Neuronal stem cell (in vitro differentiated cells): ENCODE data around the gene SORCS2.

Source experiments
- DNase-seq: peaks from one replicate; pipeline ENCODE4 v3.0.0-alpha.2; 2013; ENCODE audit warnings: low spot score
- H2AFZ ChIP-seq: one replicate; pipeline ENCODE4 v1.6.1; 2013; ENCODE audit warnings: mild to moderate bottlenecking, low read length, inconsistent platforms
- H2AK5ac ChIP-seq: 2 replicates; pipeline ENCODE4 v1.6.1; 2013; ENCODE audit warnings: low read depth, mild to moderate bottlenecking, inconsistent platforms, low read length, moderate library complexity, mixed read lengths
- H2BK120ac ChIP-seq: 2 replicates; pipeline ENCODE4 v1.6.1; 2013; ENCODE audit warnings: low read depth, mild to moderate bottlenecking, inconsistent platforms, low read length, moderate library complexity, mixed read lengths
- H2BK12ac ChIP-seq: one replicate; pipeline ENCODE4 v1.6.1; 2013; ENCODE audit warnings: low read length, inconsistent platforms
- H2BK15ac ChIP-seq: 2 replicates; pipeline ENCODE4 v1.6.1; 2013; ENCODE audit warnings: mild to moderate bottlenecking, low read length, inconsistent platforms, mixed read lengths
- H2BK5ac ChIP-seq: one replicate; pipeline ENCODE4 v1.6.1; 2013; ENCODE audit warnings: inconsistent platforms, mild to moderate bottlenecking, low read length, moderate library complexity
- H3K14ac ChIP-seq: one replicate; pipeline ENCODE4 v1.6.1; 2013; ENCODE audit warnings: low read length, inconsistent platforms
- H3K18ac ChIP-seq: 2 replicates; pipeline ENCODE4 v1.6.1; 2013; ENCODE audit warnings: low read length, inconsistent platforms
- H3K23ac ChIP-seq: 2 replicates; pipeline ENCODE4 v1.6.1; 2013; ENCODE audit warnings: low read depth, mild to moderate bottlenecking, mixed read lengths, low read length, inconsistent platforms; ENCODE audit not compliant: poor library complexity
- H3K27ac ChIP-seq: replicated peaks from 3 replicates; pipeline ENCODE4 v1.5.1; 2013; ENCODE audit warnings: low read length, inconsistent platforms
- H3K27me3 ChIP-seq, 3 experiments: 2 replicates each; pipeline ENCODE4 v1.6.1; 2013; ENCODE audit warnings: low read length in 3 of 3, mild to moderate bottlenecking in 2 of 3, inconsistent platforms in 1 of 3, low read depth in 1 of 3, mixed read lengths in 1 of 3, moderate library complexity in 1 of 3; ENCODE audit not compliant: control insufficient read depth in 3 of 3, insufficient read depth in 3 of 3
- H3K36me3 ChIP-seq, 2 donors: replicated peaks in 1 of 2; 2 replicates each; pipeline ENCODE4 v1.6.1; 2013; ENCODE audit warnings: low read length in 2 of 2; ENCODE audit not compliant: control insufficient read depth in 2 of 2, insufficient read depth in 2 of 2
- H3K4ac ChIP-seq: 2 replicates; pipeline ENCODE4 v1.6.1; 2013; ENCODE audit warnings: inconsistent platforms, mild to moderate bottlenecking, low read length, moderate library complexity
- H3K4me1 ChIP-seq, 2 donors: 1 replicate in 1 of 2; 2 replicates in 1 of 2; pipeline ENCODE4 v1.6.1; 2013; ENCODE audit warnings: low read length in 2 of 2, low read depth in 1 of 2; ENCODE audit not compliant: control insufficient read depth in 2 of 2, insufficient read depth in 1 of 2
- H3K4me2 ChIP-seq: one replicate; pipeline ENCODE4 v1.6.1; 2013; ENCODE audit warnings: mild to moderate bottlenecking, low read length, inconsistent platforms; ENCODE audit not compliant: insufficient read depth, poor library complexity, severe bottlenecking
- H3K4me3 ChIP-seq, 2 donors: 2 replicates each; pipeline ENCODE4 v1.5.1; 2013; ENCODE audit warnings: low read length in 2 of 2, mild to moderate bottlenecking in 2 of 2, inconsistent platforms in 1 of 2, moderate library complexity in 1 of 2
- H3K79me1 ChIP-seq: one replicate; pipeline ENCODE4 v1.6.1; 2013; ENCODE audit warnings: low read depth, mild to moderate bottlenecking, inconsistent platforms, low read length, moderate library complexity
- H3K9ac ChIP-seq: one replicate; pipeline ENCODE4 v1.6.1; 2013; ENCODE audit warnings: mild to moderate bottlenecking, low read depth, low read length, inconsistent platforms; ENCODE audit not compliant: poor library complexity
- H3K9me3 ChIP-seq, 2 donors: replicated peaks in 1 of 2; 2 replicates each; pipeline versions ENCODE3 to v1.6.1; 2013; ENCODE audit warnings: low read length in 2 of 2, mild to moderate bottlenecking in 2 of 2, inconsistent platforms in 1 of 2, low read depth in 1 of 2, mixed read lengths in 1 of 2, moderate library complexity in 1 of 2; ENCODE audit not compliant: control insufficient read depth in 2 of 2, insufficient read depth in 1 of 2
- H4K8ac ChIP-seq: one replicate; pipeline ENCODE4 v1.6.1; 2013; ENCODE audit warnings: low read depth, mild to moderate bottlenecking, inconsistent platforms, low read length, moderate library complexity
- H4K91ac ChIP-seq: one replicate; pipeline ENCODE4 v1.6.1; 2013; ENCODE audit warnings: low read length, low read depth, mild to moderate bottlenecking, inconsistent platforms; ENCODE audit not compliant: poor library complexity
- WGBS, 2 donors: extraction: QIAGEN DNeasy Blood & Tissue Kit; methylation state at CpG; one replicate each; pipeline ENCODE4 v1.1.7; 2013; ENCODE audit warnings: missing lambda C conversion rate in 2 of 2, mixed read lengths in 1 of 2; ENCODE audit not compliant: insufficient read length in 2 of 2, insufficient replicate concordance in 1 of 2; ENCODE audit errors: extremely low coverage in 2 of 2; 5-methylcytosine and 5-hydroxymethylcytosine counted together

The SORCS2 gene

GRCh38 chr4:7786517-7786916 lies 594.2 kb downstream of the SORCS2 start:
- Histone ChIP-seq H3K9ac (no peak overlapping the region), H3K4me2 (no peak overlapping the region), H3K27ac (no peak overlapping the region), H3K27me3 (no peaks in the 10 kb centered on the region), H3K79me1 (no peaks in the 10 kb centered on the region), H2BK12ac (no peak overlapping the region), H3K4ac (no peak overlapping the region), H3K9me3 (no peaks in the 10 kb centered on the region), H2AFZ (no peak overlapping the region), H3K36me3 (peaks cover 0 to 2% of the 10 kb centered on the region in 2 donors), H2AK5ac (no peak overlapping the region), H3K14ac (no peak overlapping the region), H3K4me3 (no peak overlapping the region), H2BK15ac (no peak overlapping the region), H3K4me1 (peaks cover 5 to 9% of the 10 kb centered on the region in 2 donors), H4K8ac (no peak overlapping the region), H3K18ac (no peak overlapping the region), H2BK5ac (no peak overlapping the region), H2BK120ac (no peak overlapping the region), H4K91ac (no peak overlapping the region), H3K23ac (no peak overlapping the region)
- DNase-seq: no peak
- WGBS, 2 donors: no CpG with 5 or more reads among the region's 10 CpGs

- Histone ChIP-seq H2BK12ac (no peak overlapping the region), H4K91ac (no peak overlapping the region), H2BK15ac (no peak overlapping the region), H2AFZ (no peak overlapping the region), H4K8ac (no peak overlapping the region), H3K27me3 (no peaks in the 10 kb centered on the region), H3K79me1 (no peaks in the 10 kb centered on the region), H3K36me3 (peaks cover 0 to 2% of the 10 kb centered on the region in 2 donors), H3K9ac (no peak overlapping the region), H3K23ac (no peak overlapping the region), H3K4me3 (no peak overlapping the region), H2AK5ac (no peak overlapping the region), H3K27ac (no peak overlapping the region), H2BK5ac (no peak overlapping the region), H3K14ac (peak overlapping the region; percentile 59), H3K18ac (no peak overlapping the region), H3K4me2 (no peak overlapping the region), H3K4ac (no peak overlapping the region), H3K4me1 (peaks cover 5 to 9% of the 10 kb centered on the region in 2 donors), H3K9me3 (no peaks in the 10 kb centered on the region), H2BK120ac (no peak overlapping the region)
- DNase-seq: no peak
- no CpG with 5 or more reads among the region's 15 CpGs for WGBS, 2 donors
Measured at GRCh38 chr4:7787067-7787466, 594.7 kb downstream of the SORCS2 start.

- Histone ChIP-seq H2BK120ac (no peak overlapping the region), H4K91ac (no peak overlapping the region), H2BK15ac (no peak overlapping the region), H2BK12ac (no peak overlapping the region), H3K4me2 (no peak overlapping the region), H3K4ac (no peak overlapping the region), H3K14ac (no peak overlapping the region), H2AFZ (no peak overlapping the region), H3K9ac (no peak overlapping the region), H2AK5ac (peak overlapping the region; percentile 31), H3K27ac (no peak overlapping the region), H3K27me3 (no peaks in the 10 kb centered on the region), H3K79me1 (no peaks in the 10 kb centered on the region), H3K23ac (no peak overlapping the region), H3K36me3 (peaks cover 0 to 4% of the 10 kb centered on the region in 2 donors), H3K18ac (peak overlapping the region; percentile 66), H4K8ac (no peak overlapping the region), H2BK5ac (no peak overlapping the region), H3K9me3 (no peaks in the 10 kb centered on the region), H3K4me1 (peaks cover 5 to 9% of the 10 kb centered on the region in 2 donors), H3K4me3 (no peak overlapping the region)
- DNase-seq: no peak
- no CpG with 5 or more reads among the region's 30 CpGs for WGBS, 2 donors
Measured at GRCh38 chr4:7787681-7788141, 595.4 kb downstream of the SORCS2 start.

GRCh38 chr4:7788193-7788592 lies 595.9 kb downstream of the SORCS2 start:
- Histone ChIP-seq H2BK15ac (no peak overlapping the region), H3K27ac (no peak overlapping the region), H3K4me2 (no peak overlapping the region), H3K23ac (no peak overlapping the region), H3K4ac (no peak overlapping the region), H3K14ac (no peak overlapping the region), H3K36me3 (peaks cover 0 to 4% of the 10 kb centered on the region in 2 donors), H2BK12ac (no peak overlapping the region), H3K4me3 (no peak overlapping the region), H3K9me3 (no peaks in the 10 kb centered on the region), H3K9ac (no peak overlapping the region), H3K18ac (peak overlapping the region; percentile 66), H2BK120ac (no peak overlapping the region), H2AFZ (no peak overlapping the region), H3K79me1 (no peaks in the 10 kb centered on the region), H4K91ac (no peak overlapping the region), H2BK5ac (no peak overlapping the region), H2AK5ac (peak overlapping the region; percentile 31), H3K27me3 (no peaks in the 10 kb centered on the region), H4K8ac (no peak overlapping the region), H3K4me1 (peaks cover 5 to 9% of the 10 kb centered on the region in 2 donors)
- no CpG with 5 or more reads among the region's 17 CpGs for WGBS, 2 donors
- no peak for DNase-seq
